B cell (primary cell): ENCODE measurements around the gene CYP27B1. TPM values are rescaled to one million over a fixed set of nuclear protein-coding genes. Genes with fewer than 3 reads are reported as not detected.
"Not testable (repeated sequence)": the region's sequence is repeated elsewhere in the genome, so short reads cannot be mapped to it uniquely, and the experiment has no call there.

Experiments
- ATAC-seq: fragments of 200-7000 bp; cut with Tn5 transposase; one replicate; pipeline ENCODE4 v1.10.0; 2021; ENCODE audit warnings: low read depth, mild to moderate bottlenecking, moderate number of reproducible peaks, moderate library complexity
- CTCF ChIA-PET: fragments of 350-600 bp; sonication (Branson Sonifier 250); formaldehyde crosslinking; loops from one replicate; lab custom pipeline; 2021; ENCODE audit warnings: antibody characterized with exemption, inconsistent platforms; lab: Charles Lee
- POLR2A ChIA-PET: fragments of 350-600 bp; sonication (Branson Sonifier 250); formaldehyde crosslinking; loops from one replicate; lab custom pipeline; 2021; ENCODE audit warnings: antibody characterized with exemption; lab: Charles Lee
- DNase-seq: peaks from one replicate; pipeline ENCODE4 v3.0.0; 2013
- H2AFZ ChIP-seq: 2 replicates; pipeline ENCODE4 v1.6.1; 2012; ENCODE audit warnings: mild to moderate bottlenecking, low read depth, low read length; ENCODE audit not compliant: insufficient read depth, poor library complexity, severe bottlenecking
- H3K27ac ChIP-seq, 2 donors: 1 replicate in 1 of 2; 2 replicates in 1 of 2; pipeline ENCODE4 v1.5.1; 2012 to 2013; ENCODE audit warnings: low read length in 2 of 2, mild to moderate bottlenecking in 2 of 2, moderate library complexity in 1 of 2
- H3K27me3 ChIP-seq, 4 experiments: fragments of 200-600 bp in 1 of 4; sonication (generic) in 1 of 4; replicated peaks in 1 of 4; 1 replicate in 2 of 4; 2 replicates in 2 of 4; pipeline versions ENCODE4 v1.6.1 to v1.7.0; 2013 to 2016; ENCODE audit warnings: low read length in 3 of 4, mild to moderate bottlenecking in 2 of 4, mixed read lengths in 1 of 4, moderate library complexity in 1 of 4; ENCODE audit not compliant: insufficient read depth in 4 of 4, control insufficient read depth in 3 of 4; ENCODE audit errors: control extremely low read depth in 1 of 4
- H3K36me3 ChIP-seq, 2 experiments: replicated peaks in 1 of 2; 1 replicate in 1 of 2; 2 replicates in 1 of 2; pipeline versions ENCODE4 v1.6.1 to v1.7.1; 2013; ENCODE audit warnings: low read length in 1 of 2; ENCODE audit not compliant: insufficient read depth in 2 of 2, control insufficient read depth in 1 of 2; ENCODE audit errors: control extremely low read depth in 1 of 2, extremely low read depth in 1 of 2
- H3K4me1 ChIP-seq, 2 donors: fragments of 200-600 bp in 1 of 2; sonication (generic) in 1 of 2; 1 replicate in 1 of 2; 2 replicates in 1 of 2; pipeline versions ENCODE4 v1.5.1 to v1.6.1; 2013 to 2017; ENCODE audit warnings: low read length in 2 of 2; ENCODE audit not compliant: control insufficient read depth in 2 of 2, insufficient read depth in 2 of 2
- H3K4me2 ChIP-seq: replicated peaks from 2 replicates; pipeline ENCODE3; 2012; ENCODE audit warnings: mild to moderate bottlenecking, low read depth, low read length; ENCODE audit not compliant: poor library complexity, severe bottlenecking
- H3K4me3 ChIP-seq, 5 experiments: fragments of 200-600 bp in 1 of 5; sonication (generic) in 1 of 5; 1 replicate in 3 of 5; 2 replicates in 2 of 5; pipeline versions ENCODE4 v1.5.1 to v1.7.0; 2011 to 2016; ENCODE audit warnings: low read length in 4 of 5, mild to moderate bottlenecking in 4 of 5, low read depth in 2 of 5, control low read depth in 1 of 5, moderate library complexity in 1 of 5; ENCODE audit not compliant: insufficient read depth in 1 of 5; ENCODE audit errors: control extremely low read depth in 1 of 5, extremely low read depth in 1 of 5
- H3K79me2 ChIP-seq: fragments of 200-600 bp; sonication (generic); one replicate; pipeline ENCODE4 v1.6.0; 2016; ENCODE audit warnings: low read length; ENCODE audit not compliant: control insufficient read depth, insufficient read depth
- H3K9ac ChIP-seq: fragments of 200-600 bp; sonication (generic); 2 replicates; pipeline ENCODE4 v1.6.1; 2017; ENCODE audit warnings: mild to moderate bottlenecking, low read length, moderate library complexity
- H3K9me3 ChIP-seq, 3 donors: one replicate each; pipeline versions ENCODE4 v1.6.1 to v1.7.1; 2013; ENCODE audit warnings: low read length in 2 of 3; ENCODE audit not compliant: control insufficient read depth in 2 of 3, insufficient read depth in 1 of 3; ENCODE audit errors: control extremely low read depth in 1 of 3
- H4K20me1 ChIP-seq: 2 replicates; pipeline ENCODE4 v1.6.0; 2012; ENCODE audit warnings: mild to moderate bottlenecking, low read length; ENCODE audit not compliant: insufficient read depth, control insufficient read depth, poor library complexity, severe bottlenecking
- H3K27ac Mint-ChIP-seq: one replicate; pipeline ENCODE4 v1.8.0; 2021; ENCODE audit warnings: mixed read lengths
- H3K27me3 Mint-ChIP-seq: one replicate; pipeline ENCODE4 v1.8.0; 2021; ENCODE audit warnings: mixed read lengths
- H3K4me1 Mint-ChIP-seq: one replicate; pipeline ENCODE4 v1.8.0; 2021; ENCODE audit warnings: mixed read lengths
- H3K4me3 Mint-ChIP-seq: one replicate; pipeline ENCODE4 v1.8.0; 2021; ENCODE audit warnings: mixed read lengths
- H3K9me3 Mint-ChIP-seq: one replicate; pipeline ENCODE4 v1.8.0; 2022; ENCODE audit warnings: mixed read lengths; ENCODE audit not compliant: insufficient read depth
- EZH2 ChIP-seq: IDR thresholded peaks from 2 replicates; pipeline ENCODE4 v1.6.1; 2012; ENCODE audit warnings: borderline replicate concordance, low read depth, mild to moderate bottlenecking, moderate library complexity, low read length; ENCODE audit not compliant: insufficient read depth, poor library complexity, severe bottlenecking
- WGBS: methylation state at CpG from one replicate; pipeline ENCODE4 v1.1.5; 2013; ENCODE audit warnings: missing lambda C conversion rate; ENCODE audit not compliant: insufficient coverage; 5-methylcytosine and 5-hydroxymethylcytosine counted together
- intact Hi-C: fragments of 100-400 bp; cut with micrococcal nuclease; formaldehyde crosslinking; loops from one replicate; pipeline ENCODE4 v1.10.0; 2022
- polyA plus RNA-seq: library from polyadenylated mRNA; depleted of rRNA; stranded (reverse); fragments of >200 nt; gene quantifications from 2 replicates; pipeline ENCODE4 v1.2.3, GENCODE V29; 2012
- total RNA-seq, 2 donors: library from RNA; stranded (reverse); fragments of 120-200 nt in 1 of 2; gene quantifications; 1 replicate in 1 of 2; 2 replicates in 1 of 2; pipeline versions ENCODE4 v1.2.3 to v1.2.4, GENCODE V29; 2013 to 2022

The CYP27B1 gene
- total and polyA plus RNA-seq, 2 donors (not counting 1 experiment from before 2014, with no cell fraction given): 0.66 to 0.79 TPM

DNA sequence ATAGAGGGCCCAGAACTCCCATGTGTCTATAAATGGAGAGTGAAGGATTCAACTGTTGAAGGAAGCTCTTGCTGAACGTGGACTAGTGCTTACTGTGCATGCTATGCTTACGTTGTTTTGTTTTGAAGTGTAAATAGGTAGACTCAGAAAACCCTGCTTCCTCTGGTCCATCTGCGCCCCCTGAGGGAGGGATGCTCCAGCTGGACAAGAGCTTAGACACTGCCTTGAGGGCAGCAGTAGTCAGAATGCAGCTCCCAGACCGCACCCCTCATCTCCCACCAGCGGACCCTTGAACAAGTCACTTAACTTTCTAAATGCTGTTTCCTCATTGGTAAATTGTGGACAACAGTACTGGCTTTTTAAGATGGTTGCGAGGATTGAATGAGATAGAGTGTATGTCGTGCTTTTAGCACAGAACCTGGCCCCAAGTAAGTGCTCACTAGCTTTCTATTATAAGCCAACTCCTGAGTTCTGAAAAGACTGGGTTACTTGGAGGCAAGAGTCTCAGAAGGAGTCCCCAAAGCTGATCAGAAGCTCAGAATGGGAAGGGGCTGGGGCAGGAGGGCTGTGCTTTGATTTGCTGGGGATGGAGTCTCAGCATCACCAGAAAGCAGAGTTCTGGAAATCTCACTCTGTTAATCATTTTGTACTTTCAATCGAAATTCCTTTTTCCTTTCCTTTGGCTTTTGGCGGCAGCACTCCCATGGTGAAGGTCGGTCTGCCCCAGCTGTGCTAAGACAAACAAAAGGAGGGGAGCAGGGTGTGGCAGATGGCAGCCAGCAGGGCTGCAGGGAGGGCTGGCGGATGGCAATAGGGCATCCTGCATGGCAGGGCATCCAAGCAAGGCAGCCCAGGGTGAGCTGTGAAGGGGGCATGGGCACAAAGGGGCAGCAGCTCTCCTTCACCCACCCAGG is 43.9 kb downstream of the CYP27B1 start:
- H3K79me2 ChIP-seq: no peaks in the 10 kb centered on the region
- no peak for ATAC-seq
- H3K4me1 ChIP-seq: peaks cover 8 to 16% of the 10 kb centered on the region in 2 donors
- H3K4me2 ChIP-seq: no peak overlapping the region
- H3K4me3 Mint-ChIP-seq: no peak overlapping the region
- H3K27ac ChIP-seq: no peak overlapping the region
- WGBS: 88% methylated on average over 4 of the region's 11 CpGs
- peaks cover 16% of the 10 kb centered on the region for H3K4me1 Mint-ChIP-seq
- peaks cover 11% of the 10 kb centered on the region for H4K20me1 ChIP-seq
- no peaks in the 10 kb centered on the region for H3K27me3 Mint-ChIP-seq
- no peaks in the 10 kb centered on the region for H3K9me3 Mint-ChIP-seq
- POLR2A ChIA-PET: interaction anchor here (0.6 kb wide), 1 partner anchor 1710 kb away, joined by 5 read pairs; no protein-coding TSS in a partner anchor
- no peak overlapping the region for H3K9ac ChIP-seq
- intact Hi-C loops: no loop called here
- TF ChIP-seq EZH2: no peak
- no peak for DNase-seq
- H3K27ac Mint-ChIP-seq: peak overlapping the region; percentile 20
- H2AFZ ChIP-seq: no peak overlapping the region
- H3K4me3 ChIP-seq: no peak overlapping the region
- H3K36me3 ChIP-seq: peaks cover 0 to 58% of the 10 kb centered on the region in 2 experiments
- H3K9me3 ChIP-seq: peaks cover 0 to 7% (median 0%) of the 10 kb centered on the region in 3 donors
- no peaks in the 10 kb centered on the region for H3K27me3 ChIP-seq
- CTCF ChIA-PET: interaction anchor here (0.5 kb wide), 1 partner anchor 34 kb away, joined by 4 read pairs; no protein-coding TSS in a partner anchor

DNA sequence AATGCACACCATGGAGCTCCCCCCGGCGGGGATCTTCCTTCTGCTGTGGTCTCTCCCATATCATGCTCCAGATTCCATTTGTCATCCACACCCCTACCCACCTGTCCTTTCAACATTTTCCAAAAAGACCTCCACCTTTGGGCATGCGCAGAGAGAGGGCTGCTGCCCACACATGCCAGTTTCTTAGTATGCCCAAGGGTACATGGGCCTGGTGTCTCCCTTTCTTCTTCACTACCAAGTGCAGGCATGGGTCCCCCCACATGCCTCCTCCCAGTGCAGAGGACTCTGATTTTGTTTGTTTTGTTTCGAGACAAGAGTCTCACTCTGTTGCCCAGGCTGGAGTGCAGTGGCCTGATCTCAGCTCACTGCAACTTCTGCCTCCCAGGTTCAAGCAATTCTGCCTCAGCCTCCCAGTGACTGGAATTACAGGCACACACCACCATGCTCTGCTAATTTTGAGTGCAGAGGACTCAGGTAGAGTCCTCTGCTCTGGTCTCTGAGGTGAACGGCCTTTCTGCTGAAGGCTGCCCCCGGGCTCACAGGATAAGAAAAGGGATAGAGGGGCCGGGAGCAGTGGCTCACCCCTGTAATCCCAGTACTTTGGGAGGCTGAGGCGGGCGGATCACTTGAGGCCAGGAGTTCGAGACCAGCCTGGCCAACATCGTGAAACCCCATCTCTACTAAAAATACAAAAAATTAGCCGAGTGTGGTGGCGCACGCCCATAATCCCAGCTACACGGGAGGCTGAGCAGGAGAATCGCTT is 44.9 kb downstream of the CYP27B1 start:
- CTCF ChIA-PET, DNase-seq, intact Hi-C loops, H3K9me3 ChIP-seq, H3K4me3 ChIP-seq, H3K27me3 Mint-ChIP-seq, H2AFZ ChIP-seq, H3K4me3 Mint-ChIP-seq, POLR2A ChIA-PET, H3K27me3 ChIP-seq, H3K9ac ChIP-seq, H3K27ac Mint-ChIP-seq, H3K4me2 ChIP-seq, ATAC-seq, H3K27ac ChIP-seq, H3K9me3 Mint-ChIP-seq, H3K79me2 ChIP-seq: not testable (repeated sequence)
- WGBS: 96% methylated on average over 10 of the region's 16 CpGs
- H3K36me3 ChIP-seq: peaks cover 1 to 55% of the 10 kb centered on the region in 2 experiments
- H3K4me1 ChIP-seq: peaks cover 8 to 16% of the 10 kb centered on the region in 2 donors
- H3K4me1 Mint-ChIP-seq: peaks cover 15% of the 10 kb centered on the region
- peaks cover 20% of the 10 kb centered on the region for H4K20me1 ChIP-seq
